H1 (cell line): Measurements from ENCODE around the gene INPP4A. TPM values are rescaled to one million over a fixed set of nuclear protein-coding genes. Genes with fewer than 3 reads are reported as not detected.

Experiments
- CTCF ChIA-PET: fragments of 300-600 bp; sonication (Branson Sonifier 250); formaldehyde crosslinking; loops from one replicate; lab custom pipeline; 2021; ENCODE audit not compliant: partially characterized antibody; lab: Charles Lee
- POLR2A ChIA-PET: fragments of 300-600 bp; sonication (Branson Sonifier 250); formaldehyde crosslinking; loops from one replicate; lab custom pipeline; 2021; ENCODE audit warnings: inconsistent platforms; ENCODE audit not compliant: partially characterized antibody; lab: Charles Lee
- DNase-seq, 2 experiments: peaks; one replicate each; pipeline versions ENCODE4 v3.0.0 to v3.0.0-alpha.2; 2010 to 2022; ENCODE audit warnings: low spot score in 2 of 2, low read depth in 1 of 2, mixed read lengths in 1 of 2
- FAIRE-seq: peaks from 2 replicates; lab custom pipeline; 2011; peaks lifted over from hg19 to GRCh38; lab: Jason Lieb, UNC
- H2AFZ ChIP-seq: 2 replicates; pipeline ENCODE4 v1.8.1; 2012; ENCODE audit warnings: low read length, inconsistent platforms
- H2AK5ac ChIP-seq: 2 replicates; pipeline ENCODE4 v1.6.1; 2013; ENCODE audit warnings: low read depth, low read length
- H2BK120ac ChIP-seq: replicated peaks from 2 replicates; pipeline ENCODE3; 2013; ENCODE audit warnings: low read depth, low read length, inconsistent platforms
- H2BK12ac ChIP-seq: 2 replicates; pipeline ENCODE4 v1.6.1; 2013; ENCODE audit warnings: low read depth, low read length
- H2BK15ac ChIP-seq: 2 replicates; pipeline ENCODE4 v1.6.1; 2013; ENCODE audit warnings: low read length
- H2BK20ac ChIP-seq: 2 replicates; pipeline ENCODE4 v1.6.1; 2013; ENCODE audit warnings: low read length
- H2BK5ac ChIP-seq: 2 replicates; pipeline ENCODE4 v1.6.1; 2013; ENCODE audit warnings: low read depth, low read length
- H3K14ac ChIP-seq: 2 replicates; pipeline ENCODE4 v1.6.1; 2013; ENCODE audit warnings: inconsistent platforms; ENCODE audit not compliant: insufficient read length
- H3K18ac ChIP-seq: 2 replicates; pipeline ENCODE4 v1.6.1; 2013; ENCODE audit warnings: low read length; ENCODE audit errors: extremely low read depth
- H3K23ac ChIP-seq: 2 replicates; pipeline ENCODE4 v1.6.1; 2013; ENCODE audit warnings: inconsistent platforms; ENCODE audit not compliant: insufficient read length
- H3K23me2 ChIP-seq: 2 replicates; pipeline ENCODE4 v1.6.1; 2013; ENCODE audit warnings: low read depth, low read length
- H3K27ac ChIP-seq: 2 replicates; pipeline ENCODE4 v1.6.1; 2011; ENCODE audit warnings: low read depth, low read length, inconsistent platforms
- H3K27me3 ChIP-seq, 4 experiments: replicated peaks in 1 of 4; 1 replicate in 1 of 4; 2 replicates in 3 of 4; pipeline versions ENCODE4 v1.6.1 to v1.8.1; 2011 to 2013; ENCODE audit warnings: low read length in 3 of 4, mild to moderate bottlenecking in 3 of 4, inconsistent platforms in 2 of 4, mixed read lengths in 2 of 4, moderate library complexity in 1 of 4; ENCODE audit not compliant: control insufficient read depth in 3 of 4, insufficient read depth in 3 of 4; ENCODE audit errors: extremely low read depth in 1 of 4
- H3K36me3 ChIP-seq, 4 experiments: 2 replicates each; pipeline versions ENCODE4 v1.6.1 to v1.8.1; 2011 to 2013; ENCODE audit warnings: mild to moderate bottlenecking in 4 of 4, low read length in 3 of 4, moderate library complexity in 2 of 4, control low read depth in 1 of 4, inconsistent platforms in 1 of 4; ENCODE audit not compliant: insufficient read depth in 4 of 4, control insufficient read depth in 2 of 4
- H3K4ac ChIP-seq: replicated peaks from 2 replicates; pipeline ENCODE3; 2013; ENCODE audit warnings: low read length, low read depth, mixed read lengths, inconsistent platforms; ENCODE audit not compliant: insufficient read length
- H3K4me1 ChIP-seq, 4 experiments: replicated peaks in 1 of 4; 1 replicate in 1 of 4; 2 replicates in 3 of 4; pipeline versions ENCODE4 v1.6.1 to v1.8.1; 2011 to 2013; ENCODE audit warnings: low read length in 3 of 4, inconsistent platforms in 2 of 4, mixed read lengths in 1 of 4; ENCODE audit not compliant: insufficient read depth in 4 of 4, control insufficient read depth in 3 of 4
- H3K4me2 ChIP-seq, 2 experiments: 2 replicates each; pipeline versions ENCODE4 v1.6.1 to v1.8.1; 2011 to 2013; ENCODE audit warnings: low read depth in 2 of 2, low read length in 2 of 2, control low read depth in 1 of 2, inconsistent platforms in 1 of 2, mild to moderate bottlenecking in 1 of 2; ENCODE audit not compliant: insufficient read depth in 1 of 2
- H3K4me3 ChIP-seq, 4 experiments: fragments of 200-600, 300-600 bp in 1 of 4; sonication (generic), shearing (Covaris generic), sonication (Bioruptor Twin) in 1 of 4; 2 replicates each; pipeline versions ENCODE4 v1.5.1 to v1.8.1; 2011 to 2016; ENCODE audit warnings: low read length in 4 of 4, low read depth in 3 of 4, control low read depth in 2 of 4, inconsistent platforms in 2 of 4, mild to moderate bottlenecking in 2 of 4, mixed read lengths in 1 of 4, moderate library complexity in 1 of 4; ENCODE audit not compliant: insufficient read depth in 2 of 4; ENCODE audit errors: extremely low read depth in 1 of 4
- H3K56ac ChIP-seq: replicated peaks from 2 replicates; pipeline ENCODE3; 2013; ENCODE audit warnings: low read depth, mild to moderate bottlenecking, mixed read lengths, low read length, inconsistent platforms; ENCODE audit not compliant: insufficient read length
- H3K79me1 ChIP-seq: 2 replicates; pipeline ENCODE4 v1.6.1; 2013; ENCODE audit warnings: low read depth, low read length, control low read depth
- H3K79me2 ChIP-seq, 2 experiments: 2 replicates each; pipeline versions ENCODE4 v1.6.1 to v1.8.1; 2012 to 2013; ENCODE audit warnings: low read length in 2 of 2, mild to moderate bottlenecking in 2 of 2, inconsistent platforms in 1 of 2; ENCODE audit not compliant: insufficient read depth in 2 of 2, control insufficient read depth in 1 of 2
- H3K9ac ChIP-seq, 4 experiments: replicated peaks in 1 of 4; 1 replicate in 1 of 4; 2 replicates in 3 of 4; pipeline versions ENCODE4 v1.6.1 to v1.8.1; 2011 to 2013; ENCODE audit warnings: low read depth in 3 of 4, low read length in 3 of 4, control low read depth in 2 of 4, mild to moderate bottlenecking in 2 of 4, moderate library complexity in 2 of 4, inconsistent platforms in 1 of 4; ENCODE audit errors: extremely low read depth in 1 of 4
- H3K9me3 ChIP-seq, 2 experiments: 2 replicates each; pipeline versions ENCODE4 v1.6.1 to v1.8.1; 2012 to 2013; ENCODE audit warnings: mild to moderate bottlenecking in 2 of 2, moderate library complexity in 2 of 2, control low read depth in 1 of 2, inconsistent platforms in 1 of 2, low read depth in 1 of 2, low read length in 1 of 2, mixed read lengths in 1 of 2; ENCODE audit not compliant: insufficient read depth in 2 of 2
- H4K20me1 ChIP-seq, 2 experiments: replicated peaks in 1 of 2; 2 replicates each; pipeline versions ENCODE3 to v1.8.1; 2011 to 2013; ENCODE audit warnings: inconsistent platforms in 2 of 2, low read length in 2 of 2, mild to moderate bottlenecking in 1 of 2; ENCODE audit not compliant: insufficient read depth in 2 of 2, control insufficient read depth in 1 of 2
- H4K5ac ChIP-seq: 2 replicates; pipeline ENCODE4 v1.6.1; 2013; ENCODE audit warnings: low read length, low read depth, mixed read lengths, inconsistent platforms; ENCODE audit not compliant: insufficient read length
- H4K8ac ChIP-seq: 2 replicates; pipeline ENCODE4 v1.8.0; 2013; ENCODE audit warnings: mild to moderate bottlenecking, moderate library complexity, low read length, inconsistent platforms; ENCODE audit not compliant: insufficient read depth; ENCODE audit errors: extremely low read depth
- H4K91ac ChIP-seq: replicated peaks from 2 replicates; pipeline ENCODE3; 2013; ENCODE audit warnings: low read length, mixed read lengths, inconsistent platforms; ENCODE audit not compliant: insufficient read length
- CHD2 ChIP-seq: IDR thresholded peaks from 2 replicates; pipeline ENCODE4 v1.6.1; 2012; ENCODE audit warnings: low read length, improper control_type of control experiment
- NANOG ChIP-seq: IDR thresholded peaks from 2 replicates; pipeline ENCODE4 v1.6.1; 2011; ENCODE audit warnings: low read length, low read depth, mild to moderate bottlenecking, inconsistent platforms; ENCODE audit not compliant: insufficient read depth, poor library complexity, severe bottlenecking
- PHF8 ChIP-seq: fragments of 200-600 bp; sonication (generic); conservative IDR thresholded peaks from 2 replicates; pipeline ENCODE4 v1.7.1; 2012; ENCODE audit warnings: low read depth, mild to moderate bottlenecking, inconsistent platforms, low read length, moderate library complexity
- RNF2 ChIP-seq: fragments of 200-900, 300-1000 bp; sonication (generic); IDR thresholded peaks from 2 replicates; pipeline ENCODE4 v1.7.1; 2016; ENCODE audit warnings: borderline replicate concordance, low read depth, mild to moderate bottlenecking, antibody characterized with exemption, low read length; ENCODE audit not compliant: poor library complexity, severe bottlenecking; ENCODE audit errors: missing control alignments
- SP1 ChIP-seq: IDR thresholded peaks from 2 replicates; pipeline ENCODE4 v1.6.1; 2011; ENCODE audit warnings: low read depth, low read length
- USF2 ChIP-seq: IDR thresholded peaks from 2 replicates; pipeline ENCODE4 v1.6.1; 2011; ENCODE audit warnings: low read length, improper control_type of control experiment
- WGBS, 2 experiments: shearing (Covaris generic) in 1 of 2; methylation state at CpG; one replicate each; pipeline versions ENCODE4 v1.1.6 to v1.1.7; 2013 to 2015; ENCODE audit warnings: low lambda C conversion rate in 2 of 2, mixed read lengths in 2 of 2, inconsistent platforms in 1 of 2, low coverage in 1 of 2, missing lambda C conversion rate in 1 of 2; ENCODE audit not compliant: insufficient replicate concordance in 2 of 2, insufficient coverage in 1 of 2, insufficient read length in 1 of 2; ENCODE audit errors: extremely low coverage in 1 of 2, missing lambda C conversion rate in 1 of 2; 5-methylcytosine and 5-hydroxymethylcytosine counted together
- polyA plus RNA-seq, 7 experiments: library from polyadenylated mRNA; depleted of rRNA in 3 of 7; stranded (reverse) in 5 of 7; unstranded in 2 of 7; fragments of >200 nt in 5 of 7; fragments of 200-250 nt in 2 of 7; gene quantifications; 1 replicate in 5 of 7; 2 replicates in 1 of 7; 4 replicates in 1 of 7; pipeline versions ENCODE4 v1.2.1 to v1.2.3, GENCODE V29; 2011 to 2013; ENCODE audit warnings: missing spikeins in 2 of 7, mixed read lengths in 2 of 7
- total RNA-seq: library from RNA; stranded (reverse); fragmentation: NEBNext Ultra II Directional; extraction: Animal tissue kit (Norgen Biotek cat#: 25700); gene quantifications from 2 replicates; pipeline ENCODE4 v1.2.1, GENCODE V29; 2021

The INPP4A gene
- total and polyA plus RNA-seq, 2 of the 8 experiments (the other 6 are each of a cell fraction or from before 2014, with no cell fraction given), result 25.6 to 34.3 TPM

GRCh38 chr2:98508709-98509066 lies 64.0 kb downstream of the INPP4A start:
- CTCF ChIA-PET, result interaction anchor here (1.6 kb wide), 1 partner anchor 21 kb away, joined by 5 read pairs; no protein-coding TSS in a partner anchor
- Histone ChIP-seq H3K27ac (no peak overlapping the region), H4K8ac (no peak overlapping the region), H3K23me2 (peaks cover 2% of the 10 kb centered on the region; the same call in 1 of the 2 replicates), H3K36me3 (no peaks in the 10 kb centered on the region; a peak in 1 of 8 replicates), H3K9ac (no peak overlapping the region), H2BK20ac (no peak overlapping the region), H2AK5ac (no peak overlapping the region), H3K79me2 (peaks cover 0 to 43% of the 10 kb centered on the region in 2 experiments; a peak in 2 of 4 replicates), H3K9me3 (no peaks in the 10 kb centered on the region), H3K14ac (no peak overlapping the region), H2BK120ac (no peak overlapping the region), H4K5ac (no peak overlapping the region), H2BK12ac (no peak overlapping the region), H3K18ac (no peak overlapping the region), H3K4ac (no peak overlapping the region), H3K4me1 (peaks cover 0 to 4% (median 0%) of the 10 kb centered on the region in 4 experiments; a peak in 2 of 7 replicates), H3K79me1 (peaks cover 10% of the 10 kb centered on the region), H2BK5ac (no peak overlapping the region), H3K4me2 (no peak overlapping the region), H3K23ac (no peak overlapping the region), H3K27me3 (no peaks in the 10 kb centered on the region), H2BK15ac (no peak overlapping the region), H2AFZ (no peak overlapping the region), H3K4me3 (no peak overlapping the region), H3K56ac (no peak overlapping the region), H4K91ac (no peak overlapping the region), H4K20me1 (peaks cover 2 to 10% of the 10 kb centered on the region in 2 experiments)
- FAIRE-seq, result no peak
- POLR2A ChIA-PET, result no interaction called here
- TF ChIP-seq PHF8 (no peak), USF2 (no peak), SP1 (no peak), RNF2 (no peak), NANOG (no peak), CHD2 (no peak)
- DNase-seq, result no peak
- 86% methylated on average over 9 of the region's 9 CpGs; no CpG with 5 or more reads in 1 of the 2 experiments for WGBS, 2 experiments
